Measurements from ENCODE around the gene NEDD1. TPM values are rescaled to one million over a fixed set of nuclear protein-coding genes. Genes with fewer than 3 reads are reported as not detected.
A peak's percentile ranks its signal among the peaks of the same experiment; 100 is the strongest.

Gene NEDD1, protein sequence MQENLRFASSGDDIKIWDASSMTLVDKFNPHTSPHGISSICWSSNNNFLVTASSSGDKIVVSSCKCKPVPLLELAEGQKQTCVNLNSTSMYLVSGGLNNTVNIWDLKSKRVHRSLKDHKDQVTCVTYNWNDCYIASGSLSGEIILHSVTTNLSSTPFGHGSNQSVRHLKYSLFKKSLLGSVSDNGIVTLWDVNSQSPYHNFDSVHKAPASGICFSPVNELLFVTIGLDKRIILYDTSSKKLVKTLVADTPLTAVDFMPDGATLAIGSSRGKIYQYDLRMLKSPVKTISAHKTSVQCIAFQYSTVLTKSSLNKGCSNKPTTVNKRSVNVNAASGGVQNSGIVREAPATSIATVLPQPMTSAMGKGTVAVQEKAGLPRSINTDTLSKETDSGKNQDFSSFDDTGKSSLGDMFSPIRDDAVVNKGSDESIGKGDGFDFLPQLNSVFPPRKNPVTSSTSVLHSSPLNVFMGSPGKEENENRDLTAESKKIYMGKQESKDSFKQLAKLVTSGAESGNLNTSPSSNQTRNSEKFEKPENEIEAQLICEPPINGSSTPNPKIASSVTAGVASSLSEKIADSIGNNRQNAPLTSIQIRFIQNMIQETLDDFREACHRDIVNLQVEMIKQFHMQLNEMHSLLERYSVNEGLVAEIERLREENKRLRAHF
- total RNA-seq: 10 to 100 TPM; 39.8 to 42.7 TPM

DNA sequence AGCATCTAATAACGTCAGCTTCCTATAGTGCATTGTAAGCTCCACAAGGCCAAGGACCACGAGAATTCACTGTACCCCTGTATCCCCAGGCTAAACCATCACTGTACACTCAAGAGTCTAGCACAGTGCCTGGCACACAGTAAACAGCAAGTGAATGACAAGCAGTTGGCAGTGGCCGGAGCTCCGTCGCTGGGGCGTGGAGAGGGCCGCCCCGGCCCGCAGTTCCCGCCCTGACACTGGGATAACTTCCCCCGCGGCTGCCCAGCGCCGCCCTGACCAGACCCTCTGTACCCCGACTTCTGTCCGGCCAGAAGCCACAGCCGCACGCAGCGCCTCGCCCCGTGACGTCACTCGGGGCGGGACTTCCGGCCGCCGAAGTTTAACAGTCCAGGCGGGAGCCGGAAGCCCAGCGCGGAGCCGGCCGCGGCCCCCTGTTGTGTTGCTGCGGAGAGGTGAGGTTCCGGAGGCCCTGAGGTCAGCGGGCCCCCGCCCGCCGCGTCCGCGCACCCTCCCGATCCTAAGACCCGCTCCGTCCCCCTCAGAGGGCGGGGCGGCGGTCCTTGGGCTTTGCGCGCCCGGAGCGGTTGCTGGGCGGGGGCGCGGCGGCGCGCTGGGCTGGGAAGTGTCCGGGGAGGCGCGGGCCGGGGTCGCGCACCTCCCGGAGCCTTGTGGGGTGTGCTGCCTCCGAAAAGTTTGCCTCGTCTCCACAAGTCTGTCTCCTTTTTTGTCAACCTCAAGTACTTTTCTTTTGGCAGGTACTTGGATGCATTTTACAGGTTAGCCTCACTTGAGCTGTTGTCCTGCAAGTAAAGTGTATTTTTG, at the start of gene NEDD1:
Gene NEDD1, plus strand, starts transcription at position 409 of the 822 bp plus-strand sequence. CDS start 2,503 bp downstream, outside the sequence.
- Mint-ChIP-seq H3K27ac (peak within 1 kb of the TSS; percentile 98), H3K36me3 (ENCODE audit: low read depth) (peaks cover 38% of the 10 kb centered on the region), H3K4me3 (peak within 1 kb of the TSS; percentile 99), H3K4me1 (peaks cover 27% of the 10 kb centered on the region), H3K27me3 (peaks cover 4% of the 10 kb centered on the region), H3K9me3 (no peaks in the 10 kb centered on the region)
- ATAC-seq (replicated peaks): peak; percentile 89

DNA sequence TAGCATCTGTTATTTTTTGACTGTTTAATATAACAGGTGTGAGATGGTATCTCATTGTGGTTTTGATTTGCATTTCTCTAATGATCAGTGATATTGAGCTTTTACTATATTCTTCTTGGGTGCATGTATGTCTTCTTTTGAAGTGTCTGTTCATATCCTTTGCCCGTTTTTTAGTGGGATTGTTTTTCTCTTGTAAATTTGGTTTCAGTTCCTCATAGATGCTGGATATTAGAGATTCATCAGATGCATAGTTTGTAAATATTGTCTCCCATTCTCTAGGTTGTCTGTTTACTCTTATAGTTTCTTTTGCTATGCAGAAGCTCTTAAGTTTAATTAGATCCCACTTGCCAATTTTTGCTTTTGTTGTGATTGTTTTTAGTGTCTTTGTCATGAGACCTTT, 48.9 kb upstream of the NEDD1 start:
- H3K27ac Mint-ChIP-seq: no peak overlapping the region

DNA sequence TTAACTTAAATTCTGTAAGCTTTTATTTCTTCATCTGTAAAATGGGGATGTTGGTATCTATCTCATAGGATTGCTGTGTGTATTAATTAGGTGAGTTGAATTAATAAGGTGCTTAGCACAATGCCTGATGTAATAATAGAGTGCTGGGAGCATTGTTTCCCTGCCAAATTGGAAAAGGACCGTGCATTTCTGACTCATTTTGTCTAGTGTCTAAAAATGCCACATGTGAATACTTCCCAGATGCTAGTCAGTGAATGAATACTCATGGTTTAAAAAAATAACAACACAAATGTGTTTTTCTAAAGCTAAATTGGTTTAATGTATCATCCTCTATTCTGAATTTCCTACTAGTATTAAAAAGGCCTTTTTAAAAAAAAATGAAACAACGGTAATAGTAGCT, 45.4 kb upstream of the NEDD1 start:
- Mint-ChIP-seq H3K4me3 (no peak overlapping the region), H3K9me3 (no peaks in the 10 kb centered on the region), H3K36me3 (ENCODE audit: low read depth) (no peaks in the 10 kb centered on the region), H3K27me3 (peaks cover 27% of the 10 kb centered on the region), H3K4me1 (no peaks in the 10 kb centered on the region), H3K27ac (no peak overlapping the region)
- ATAC-seq (replicated peaks): no peak

More for the DNA sequence above, 48.9 kb upstream of the NEDD1 start:
- Mint-ChIP-seq H3K36me3 (ENCODE audit: low read depth) (no peaks in the 10 kb centered on the region), H3K4me3 (no peak overlapping the region), H3K4me1 (no peaks in the 10 kb centered on the region), H3K9me3 (no peaks in the 10 kb centered on the region), H3K27me3 (peaks cover 16% of the 10 kb centered on the region)
- ATAC-seq (replicated peaks): no peak

DNA sequence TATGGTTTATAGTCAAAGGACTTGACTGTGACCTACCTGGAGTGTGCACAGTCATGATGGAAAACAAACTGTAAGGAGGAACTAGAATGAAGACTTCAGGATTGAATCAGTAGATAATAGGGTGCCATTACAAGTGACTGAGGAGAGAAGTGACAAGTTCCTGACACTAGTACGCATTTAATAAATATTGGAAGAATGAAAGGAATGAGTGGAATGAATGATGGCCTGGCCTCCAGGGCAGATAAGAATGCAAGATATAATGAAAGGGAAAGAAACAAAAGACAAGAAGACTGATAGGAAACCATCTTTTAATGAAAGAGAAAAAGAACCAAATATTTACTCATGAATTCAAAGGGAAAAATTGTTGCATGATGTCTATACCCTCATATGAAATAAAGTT, 44.7 kb upstream of the NEDD1 start:
- ATAC-seq (replicated peaks): no peak
- Mint-ChIP-seq H3K27ac (no peak overlapping the region), H3K9me3 (no peaks in the 10 kb centered on the region), H3K4me1 (no peaks in the 10 kb centered on the region), H3K36me3 (ENCODE audit: low read depth) (no peaks in the 10 kb centered on the region), H3K27me3 (peaks cover 27% of the 10 kb centered on the region), H3K4me3 (no peak overlapping the region)

DNA sequence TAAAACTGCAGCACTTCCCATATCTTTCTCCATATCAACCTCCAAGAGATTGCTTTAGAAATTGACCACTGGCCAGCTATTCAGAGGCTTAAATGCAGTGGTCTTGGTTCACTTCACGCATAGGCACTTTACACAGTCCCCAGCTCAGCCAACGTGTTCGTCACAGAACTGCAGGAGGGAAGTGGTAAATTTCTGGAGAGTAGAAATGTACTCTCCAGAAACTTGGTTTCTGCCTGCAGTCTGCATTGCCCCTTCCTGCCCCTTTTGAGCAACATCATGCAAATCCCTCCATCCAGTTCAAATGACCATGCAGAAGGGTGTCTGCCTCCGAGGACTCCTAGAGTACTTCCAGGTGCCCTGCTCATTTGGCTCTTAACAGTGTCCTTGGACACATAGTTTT, 42.7 kb upstream of the NEDD1 start:
- ATAC-seq (replicated peaks): no peak
- no peaks in the 10 kb centered on the region for H3K9me3 Mint-ChIP-seq
- H3K4me1 Mint-ChIP-seq: no peaks in the 10 kb centered on the region
- peaks cover 18% of the 10 kb centered on the region for H3K27me3 Mint-ChIP-seq
- H3K27ac Mint-ChIP-seq: no peak overlapping the region
- no peaks in the 10 kb centered on the region for H3K36me3 Mint-ChIP-seq (ENCODE audit: low read depth)
- no peak overlapping the region for H3K4me3 Mint-ChIP-seq

DNA sequence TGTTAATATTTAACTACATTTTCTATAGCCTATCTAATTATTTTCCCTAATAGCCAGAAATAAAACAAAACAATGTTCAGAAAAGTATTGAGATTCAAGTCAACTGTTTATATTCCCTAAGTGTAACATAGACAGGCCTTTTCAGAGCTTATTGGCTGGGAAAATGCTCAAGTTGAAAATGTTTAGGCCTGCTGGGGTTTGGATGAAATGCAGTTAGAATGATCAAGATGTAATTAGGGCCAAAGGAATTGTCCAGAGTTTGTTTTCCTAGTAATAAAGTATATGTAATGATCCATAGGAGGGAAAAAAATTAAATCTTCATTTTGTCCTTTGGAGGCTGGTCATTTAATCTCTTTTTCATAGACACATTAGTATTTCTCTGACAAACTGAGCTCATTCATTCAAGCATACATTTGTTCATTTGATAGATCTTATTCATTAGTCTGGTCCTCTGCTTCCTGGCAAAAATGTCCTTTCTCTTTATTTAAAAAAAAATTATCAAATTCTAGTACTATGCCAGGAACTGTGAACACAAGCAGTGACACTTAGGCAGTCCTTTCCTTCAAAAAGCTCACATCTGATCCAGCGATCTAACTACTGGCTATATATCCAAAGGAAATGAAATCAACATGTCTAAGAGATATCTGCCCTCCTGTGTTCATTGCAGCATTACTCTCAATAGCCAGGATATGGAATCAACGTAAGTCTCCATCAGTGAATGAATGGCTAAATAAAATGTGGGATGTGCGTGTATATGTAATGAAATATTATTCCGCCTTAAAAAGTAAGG, 40.1 kb upstream of the NEDD1 start:
- H3K4me1 Mint-ChIP-seq: no peaks in the 10 kb centered on the region
- H3K9me3 Mint-ChIP-seq: no peaks in the 10 kb centered on the region
- H3K36me3 Mint-ChIP-seq (ENCODE audit: low read depth): no peaks in the 10 kb centered on the region
- no peak for ATAC-seq (replicated peaks)
- no peak overlapping the region for H3K27ac Mint-ChIP-seq
- no peak overlapping the region for H3K4me3 Mint-ChIP-seq
- H3K27me3 Mint-ChIP-seq: peaks cover 21% of the 10 kb centered on the region

DNA sequence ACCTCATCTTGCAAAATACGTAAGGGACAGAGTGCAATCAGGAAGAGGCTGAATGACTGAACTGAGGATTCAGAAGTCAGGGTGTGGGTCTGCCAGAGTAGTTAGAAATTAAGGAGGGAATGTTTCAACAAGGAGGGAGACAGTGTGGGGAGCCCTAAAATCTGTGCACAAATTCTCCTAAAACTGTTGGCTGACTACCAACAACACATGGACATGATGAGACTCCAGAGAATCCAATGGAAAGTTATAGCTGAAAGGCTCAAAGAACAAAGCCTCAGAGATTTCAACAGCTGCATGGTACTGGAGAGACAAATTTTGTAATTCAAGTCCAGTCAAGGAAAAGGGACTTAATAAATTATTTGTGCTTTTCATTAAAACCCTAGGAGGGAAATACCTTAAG, 36.1 kb upstream of the NEDD1 start:
- no peak for ATAC-seq (replicated peaks)
- no peaks in the 10 kb centered on the region for H3K4me1 Mint-ChIP-seq
- peaks cover 14% of the 10 kb centered on the region for H3K27me3 Mint-ChIP-seq
- H3K36me3 Mint-ChIP-seq (ENCODE audit: low read depth): no peaks in the 10 kb centered on the region
- no peak overlapping the region for H3K4me3 Mint-ChIP-seq
- no peak overlapping the region for H3K27ac Mint-ChIP-seq
- no peaks in the 10 kb centered on the region for H3K9me3 Mint-ChIP-seq

DNA sequence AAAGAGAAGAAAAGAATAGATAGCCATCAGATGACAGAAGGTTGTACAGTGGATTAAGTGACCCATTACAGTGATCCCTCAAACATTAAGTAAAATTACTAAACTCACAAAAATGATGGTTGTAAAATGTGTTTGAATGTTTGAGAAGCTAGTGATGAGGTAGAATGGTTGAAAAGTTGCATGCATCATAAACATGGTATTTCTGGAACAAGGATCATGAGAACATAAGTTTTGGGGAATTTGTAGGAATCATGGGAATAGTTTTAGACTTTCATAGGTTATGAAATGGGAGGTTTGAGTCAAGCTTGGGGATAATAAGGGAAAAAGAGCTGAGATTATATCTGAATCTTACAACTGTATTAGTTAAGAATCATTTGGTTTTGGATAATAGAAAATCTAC, 34.1 kb upstream of the NEDD1 start:
- no peaks in the 10 kb centered on the region for H3K9me3 Mint-ChIP-seq
- H3K4me3 Mint-ChIP-seq: no peak overlapping the region
- no peaks in the 10 kb centered on the region for H3K36me3 Mint-ChIP-seq (ENCODE audit: low read depth)
- ATAC-seq (replicated peaks): no peak
- peaks cover 19% of the 10 kb centered on the region for H3K27me3 Mint-ChIP-seq
- H3K4me1 Mint-ChIP-seq: no peaks in the 10 kb centered on the region
- H3K27ac Mint-ChIP-seq: no peak overlapping the region

DNA sequence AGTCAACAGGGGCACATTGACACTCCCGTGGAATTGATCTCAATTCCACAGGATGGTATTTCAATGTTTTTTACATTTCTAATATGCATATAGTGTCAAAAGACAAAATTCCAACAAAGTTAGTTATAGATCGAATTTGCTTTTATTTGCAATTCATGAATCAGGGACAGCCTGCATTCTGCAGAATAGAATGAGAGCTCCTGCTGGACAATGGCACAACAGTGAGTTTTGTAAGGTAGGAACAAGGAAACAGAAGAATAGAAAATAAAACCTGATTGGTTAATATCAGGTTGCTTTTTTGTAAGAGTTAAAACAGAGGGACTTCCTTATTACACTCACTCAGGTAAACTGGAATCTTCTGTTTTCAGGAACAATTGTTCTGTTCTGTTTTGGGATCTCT, 32.8 kb upstream of the NEDD1 start:
- Mint-ChIP-seq H3K4me1 (no peaks in the 10 kb centered on the region), H3K27ac (no peak overlapping the region), H3K36me3 (ENCODE audit: low read depth) (no peaks in the 10 kb centered on the region), H3K4me3 (no peak overlapping the region), H3K27me3 (peaks cover 26% of the 10 kb centered on the region), H3K9me3 (no peaks in the 10 kb centered on the region)
- no peak for ATAC-seq (replicated peaks)

DNA sequence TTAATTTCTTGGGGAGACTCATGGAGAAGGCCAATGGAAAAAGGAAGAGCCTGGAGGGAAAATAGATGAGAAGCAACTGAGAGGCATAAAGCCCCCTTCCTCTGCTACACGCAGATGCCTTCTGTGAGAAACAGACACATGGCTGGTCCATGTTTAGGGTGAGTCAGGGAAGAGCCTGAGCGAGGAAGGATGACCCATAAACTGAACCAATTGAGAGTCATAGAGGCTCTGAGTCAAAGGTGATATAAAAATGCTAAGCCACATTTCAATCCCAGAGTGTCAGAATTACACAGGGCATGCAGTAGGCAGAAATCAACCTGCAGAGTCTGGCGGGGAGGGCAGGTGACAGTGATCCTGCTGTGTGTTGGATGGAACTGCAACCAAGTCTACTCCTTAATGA, 30.1 kb upstream of the NEDD1 start:
- H3K4me3 Mint-ChIP-seq: no peak overlapping the region
- no peak overlapping the region for H3K27ac Mint-ChIP-seq
- no peaks in the 10 kb centered on the region for H3K36me3 Mint-ChIP-seq (ENCODE audit: low read depth)
- no peaks in the 10 kb centered on the region for H3K4me1 Mint-ChIP-seq
- H3K27me3 Mint-ChIP-seq: peaks cover 19% of the 10 kb centered on the region
- no peak for ATAC-seq (replicated peaks)
- H3K9me3 Mint-ChIP-seq: no peaks in the 10 kb centered on the region

DNA sequence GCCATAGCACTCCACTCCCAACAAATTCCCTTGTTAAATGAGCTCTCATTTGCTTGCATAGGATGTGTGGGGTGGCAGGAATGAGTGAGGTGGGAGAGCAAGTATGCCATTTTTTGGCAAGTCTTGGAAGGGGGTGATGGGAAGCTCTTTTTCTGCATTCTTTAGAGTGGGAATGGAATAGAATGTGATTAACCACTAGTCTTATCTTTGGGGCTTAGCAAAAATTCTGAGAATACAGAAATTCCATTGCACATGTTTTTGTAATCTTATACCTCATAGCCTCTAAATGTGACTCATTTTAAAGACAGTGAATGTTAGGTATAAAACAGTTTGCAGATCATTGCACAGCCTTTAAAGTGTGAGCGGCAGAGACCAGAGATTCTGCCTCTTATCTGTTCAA, 28.4 kb upstream of the NEDD1 start:
- ATAC-seq (replicated peaks): no peak
- no peaks in the 10 kb centered on the region for H3K9me3 Mint-ChIP-seq
- H3K4me3 Mint-ChIP-seq: no peak overlapping the region
- no peaks in the 10 kb centered on the region for H3K4me1 Mint-ChIP-seq
- no peak overlapping the region for H3K27ac Mint-ChIP-seq
- peaks cover 19% of the 10 kb centered on the region for H3K27me3 Mint-ChIP-seq
- H3K36me3 Mint-ChIP-seq (ENCODE audit: low read depth): no peaks in the 10 kb centered on the region

DNA sequence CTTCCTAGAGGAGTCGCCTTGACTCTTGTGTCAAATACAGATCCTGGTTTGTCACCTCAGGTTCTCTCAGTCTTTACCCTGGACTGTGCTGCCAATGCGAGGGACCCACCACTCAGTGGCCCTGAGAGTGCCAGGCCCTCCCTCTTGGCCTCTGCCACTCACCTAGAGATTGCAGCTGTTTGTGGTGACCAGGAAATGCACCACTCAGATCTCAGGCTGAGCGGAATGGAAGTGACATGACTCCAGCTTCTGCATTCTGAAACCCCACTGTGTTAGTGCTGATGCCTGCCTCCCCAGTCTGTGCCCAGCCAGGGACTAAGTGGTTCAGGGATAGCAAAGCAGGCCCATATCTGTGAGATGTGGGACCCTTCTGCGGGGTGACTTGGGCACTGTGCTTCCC, 27.8 kb upstream of the NEDD1 start:
- Mint-ChIP-seq H3K27ac (no peak overlapping the region), H3K9me3 (no peaks in the 10 kb centered on the region), H3K4me3 (no peak overlapping the region), H3K27me3 (peaks cover 19% of the 10 kb centered on the region), H3K36me3 (ENCODE audit: low read depth) (no peaks in the 10 kb centered on the region), H3K4me1 (no peaks in the 10 kb centered on the region)
- no peak for ATAC-seq (replicated peaks)

DNA sequence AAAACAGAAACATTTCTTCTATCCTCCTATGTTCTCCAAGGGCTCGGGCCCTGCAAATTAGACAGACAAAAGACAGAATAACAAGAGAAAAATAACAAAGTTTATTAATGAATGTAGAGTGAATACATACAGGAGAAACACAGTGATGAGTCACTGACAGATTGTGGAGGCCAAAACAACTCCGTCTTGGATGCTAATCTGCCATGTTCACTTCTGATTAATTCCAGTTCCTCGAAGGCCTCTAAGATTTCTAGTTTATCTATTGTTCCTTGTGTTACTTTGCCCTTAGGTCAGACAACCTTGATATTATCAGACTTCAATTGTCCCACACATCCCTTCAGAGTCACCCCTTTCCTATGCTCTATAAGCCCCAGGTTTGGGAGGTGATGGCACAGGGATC, 26.8 kb upstream of the NEDD1 start:
- Mint-ChIP-seq H3K27ac (no peak overlapping the region), H3K9me3 (no peaks in the 10 kb centered on the region), H3K27me3 (peaks cover 17% of the 10 kb centered on the region), H3K4me1 (no peaks in the 10 kb centered on the region), H3K4me3 (no peak overlapping the region), H3K36me3 (ENCODE audit: low read depth) (no peaks in the 10 kb centered on the region)
- no peak for ATAC-seq (replicated peaks)

DNA sequence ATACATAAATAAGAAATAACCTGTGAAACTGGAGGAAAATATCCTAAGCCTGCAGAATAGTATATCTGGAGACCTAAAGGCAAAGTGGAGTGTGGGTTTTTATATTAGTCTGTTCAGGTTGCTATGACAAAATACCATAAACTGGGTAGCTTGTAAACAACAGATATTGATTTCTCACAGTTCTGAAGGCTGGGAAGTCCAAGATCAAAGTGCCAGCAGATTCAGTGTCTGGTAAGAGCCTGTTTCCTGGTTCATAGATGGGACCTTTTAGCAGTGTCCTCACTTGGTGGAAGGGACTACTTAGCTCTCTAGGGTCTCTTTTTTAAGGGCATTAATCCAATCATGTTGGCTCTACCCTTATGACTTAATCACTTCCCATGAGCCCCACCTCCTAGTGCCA, 25.4 kb upstream of the NEDD1 start:
- H3K27me3 Mint-ChIP-seq: peaks cover 21% of the 10 kb centered on the region
- H3K36me3 Mint-ChIP-seq (ENCODE audit: low read depth): no peaks in the 10 kb centered on the region
- H3K27ac Mint-ChIP-seq: no peak overlapping the region
- no peaks in the 10 kb centered on the region for H3K9me3 Mint-ChIP-seq
- ATAC-seq (replicated peaks): no peak
- H3K4me1 Mint-ChIP-seq: no peaks in the 10 kb centered on the region
- no peak overlapping the region for H3K4me3 Mint-ChIP-seq

Measured in activated T-helper 17 cell treated with anti-CD3 and anti-CD28 coated beads, Interleukin-2, amount 50 U/mL, for 72 hours (primary cell).